ENCODE measurements around the gene NCMAP.

Gene NCMAP

DNA sequence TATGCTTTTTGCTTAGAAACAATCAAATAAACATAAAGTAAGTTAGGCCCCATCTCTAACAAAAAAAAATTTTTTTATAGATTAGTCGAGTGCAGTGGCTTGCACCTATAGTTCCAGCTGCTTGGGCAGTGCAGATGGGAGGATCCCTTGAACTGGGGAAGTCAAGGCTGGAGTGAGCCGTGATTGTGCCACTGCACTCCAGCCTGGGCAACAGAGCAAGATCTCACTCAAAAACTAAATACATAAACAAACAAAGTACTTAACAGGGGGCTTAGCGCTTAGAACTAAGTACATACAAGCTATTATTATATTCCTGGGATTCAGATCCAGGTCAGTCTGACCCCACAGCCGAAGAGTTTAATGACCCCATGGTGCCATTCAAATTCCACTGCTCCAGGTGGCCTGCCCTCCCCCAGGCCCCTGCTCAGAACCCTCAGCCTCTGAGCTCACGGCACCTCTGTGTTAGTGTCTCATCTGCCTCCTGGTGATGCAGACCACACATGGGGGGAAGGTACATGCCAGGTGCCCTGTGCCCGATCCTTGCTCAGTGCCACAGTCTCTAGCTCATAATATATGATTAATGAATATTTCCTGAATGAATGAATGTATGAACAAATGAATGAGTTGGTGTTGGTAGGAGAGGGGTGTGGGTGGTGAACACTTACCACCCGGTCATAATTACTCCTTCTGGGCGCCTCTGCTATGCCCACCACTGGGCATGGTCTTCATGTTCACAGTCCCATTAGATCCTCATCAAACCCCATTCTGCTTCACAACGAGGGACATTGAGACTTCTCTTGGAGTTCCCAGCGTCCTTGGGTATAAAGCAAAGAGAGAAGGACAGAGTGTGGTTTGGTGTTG lies 14.6 kb downstream of the NCMAP start:
- DNase-seq (ENCODE audit: low read depth): no peak

DNA sequence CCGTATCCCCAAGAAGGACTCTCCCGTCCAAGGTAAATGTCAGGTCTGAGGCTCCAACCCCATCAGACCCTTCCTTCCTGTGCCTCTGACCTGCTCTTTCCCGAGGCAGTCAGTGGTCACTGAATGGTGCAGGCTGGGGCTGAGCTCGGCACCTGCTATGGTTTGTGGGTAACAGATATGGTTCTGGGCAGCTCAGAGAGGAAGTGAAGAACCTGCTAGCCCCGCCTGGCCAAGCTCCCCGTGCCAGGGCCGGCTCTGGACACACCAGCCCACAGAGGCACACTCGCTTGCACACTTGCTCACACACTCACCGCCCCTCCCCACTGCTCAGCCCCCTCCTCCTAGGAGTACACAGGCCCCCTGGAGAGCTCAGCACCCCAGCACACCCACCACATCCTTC lies 16.4 kb downstream of the NCMAP start:
- DNase-seq (ENCODE audit: low read depth): no peak

DNA sequence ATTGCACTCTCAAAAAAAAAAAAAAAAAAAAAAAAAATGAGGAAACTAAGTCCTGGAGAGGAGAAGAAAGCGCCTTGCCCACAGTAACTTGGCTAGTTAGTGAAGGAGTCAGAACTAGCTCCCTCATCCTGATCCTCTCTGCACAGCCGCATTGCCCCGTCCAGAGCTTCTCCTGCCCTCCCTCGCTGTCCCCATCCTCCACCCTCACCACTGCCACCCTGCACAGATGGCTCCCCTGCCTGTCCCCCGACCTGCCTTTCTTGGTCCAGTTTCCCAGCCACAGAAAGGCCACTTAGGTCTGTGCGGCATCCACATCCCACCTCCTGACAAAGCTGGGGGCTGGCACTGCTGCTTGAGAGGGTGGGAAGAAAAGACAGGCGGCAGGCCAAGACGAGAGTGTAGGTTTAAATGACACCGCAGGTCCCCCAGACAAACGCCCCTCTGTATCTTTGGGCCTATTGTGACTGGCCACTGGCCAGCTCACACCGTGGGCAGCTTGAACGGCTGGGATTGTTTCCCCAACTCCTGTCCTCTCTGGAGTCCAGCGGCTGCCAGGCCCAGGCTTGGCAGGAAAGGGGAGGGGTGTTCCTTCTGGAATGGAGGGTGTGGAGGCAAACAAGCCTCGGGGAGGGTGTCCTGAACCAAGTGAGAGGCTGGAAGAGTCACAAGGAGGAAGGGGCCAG lies 20.2 kb downstream of the NCMAP start:
- no peak for DNase-seq (ENCODE audit: low read depth)

DNA sequence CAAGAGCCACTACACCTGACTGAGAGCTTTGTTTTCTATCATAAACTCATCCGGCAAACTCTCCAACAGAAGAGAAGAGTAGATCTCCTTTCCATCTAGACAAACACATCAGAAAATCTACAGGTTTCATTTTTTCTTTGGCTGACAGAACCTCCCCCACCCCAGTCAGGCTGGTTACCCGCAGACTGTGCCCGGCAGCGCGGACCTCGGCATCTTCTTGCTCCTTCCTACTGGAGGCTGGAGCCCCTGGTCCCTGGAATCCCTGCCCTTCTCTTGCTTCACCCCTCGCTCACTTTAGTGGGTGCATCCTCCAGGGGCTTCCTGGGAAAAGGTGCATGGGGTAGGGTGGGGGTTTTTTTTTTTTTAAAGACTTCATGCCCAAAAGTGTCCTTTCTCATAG lies 23.0 kb downstream of the NCMAP start:
- no peak for DNase-seq (ENCODE audit: low read depth)

DNA sequence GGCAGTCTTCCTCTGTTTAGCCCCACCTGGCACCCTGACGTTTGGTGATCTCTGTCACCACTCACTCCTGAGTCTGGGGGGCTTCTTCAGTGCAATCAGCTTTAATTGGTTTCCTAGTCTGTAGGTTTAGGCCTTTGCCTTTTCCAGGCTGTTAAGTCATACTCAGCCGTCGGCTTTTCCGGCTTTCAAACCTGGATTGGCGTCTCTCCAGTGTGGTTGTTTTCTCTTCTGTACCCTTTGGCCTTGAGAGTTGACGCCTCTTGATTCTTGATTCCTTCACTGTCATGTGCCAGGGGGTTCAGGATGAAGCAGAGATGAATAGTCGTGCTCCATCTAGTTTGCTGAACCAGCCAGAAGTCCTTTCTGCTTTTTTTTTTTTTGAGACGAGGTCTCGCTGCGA lies 24.9 kb downstream of the NCMAP start:
- no peak for DNase-seq (ENCODE audit: low read depth)

DNA sequence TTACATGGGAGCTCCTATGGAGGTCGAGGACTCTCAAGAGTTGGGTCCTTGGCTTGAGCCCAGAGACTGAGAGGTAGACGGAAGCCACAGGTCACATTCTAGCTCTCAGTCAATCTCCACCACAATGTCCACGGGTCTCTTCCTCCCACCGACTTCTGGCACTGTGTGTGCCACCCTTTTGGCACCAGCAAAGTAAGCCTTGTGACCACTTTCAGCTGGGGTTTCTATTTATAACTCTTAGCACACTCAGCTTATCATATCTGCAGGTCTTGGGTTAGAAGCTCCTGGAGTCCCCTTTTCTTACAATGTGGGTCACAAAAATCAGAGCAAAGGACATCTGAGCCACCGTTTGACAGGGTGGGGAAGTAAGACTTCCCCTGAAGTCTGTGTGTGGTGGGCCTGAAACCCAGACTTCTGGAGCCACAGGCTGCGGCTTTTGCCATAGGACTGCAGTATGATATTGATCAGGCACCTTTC lies 28.3 kb downstream of the NCMAP start:
- DNase-seq (ENCODE audit: low read depth): no peak

DNA sequence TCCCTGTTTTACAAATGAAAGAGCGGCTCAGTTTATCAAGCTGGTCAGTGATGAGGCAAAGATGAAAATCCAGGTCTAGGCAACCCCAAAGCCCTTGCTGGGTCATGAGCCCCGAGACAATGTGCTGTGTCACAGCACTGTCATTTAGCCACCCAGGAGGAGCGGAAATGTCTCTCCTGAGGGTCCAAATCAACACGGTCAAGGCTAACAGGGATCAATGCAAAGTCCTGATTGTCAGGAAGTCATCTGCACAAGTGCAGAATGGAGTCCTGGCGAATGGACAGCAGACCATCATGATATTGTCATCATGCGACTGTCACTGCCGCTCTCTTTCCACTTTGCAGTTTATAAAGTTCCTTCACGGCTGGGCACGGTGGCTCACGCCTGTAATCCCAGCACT lies 30.2 kb downstream of the NCMAP start:
- DNase-seq (ENCODE audit: low read depth): no peak

DNA sequence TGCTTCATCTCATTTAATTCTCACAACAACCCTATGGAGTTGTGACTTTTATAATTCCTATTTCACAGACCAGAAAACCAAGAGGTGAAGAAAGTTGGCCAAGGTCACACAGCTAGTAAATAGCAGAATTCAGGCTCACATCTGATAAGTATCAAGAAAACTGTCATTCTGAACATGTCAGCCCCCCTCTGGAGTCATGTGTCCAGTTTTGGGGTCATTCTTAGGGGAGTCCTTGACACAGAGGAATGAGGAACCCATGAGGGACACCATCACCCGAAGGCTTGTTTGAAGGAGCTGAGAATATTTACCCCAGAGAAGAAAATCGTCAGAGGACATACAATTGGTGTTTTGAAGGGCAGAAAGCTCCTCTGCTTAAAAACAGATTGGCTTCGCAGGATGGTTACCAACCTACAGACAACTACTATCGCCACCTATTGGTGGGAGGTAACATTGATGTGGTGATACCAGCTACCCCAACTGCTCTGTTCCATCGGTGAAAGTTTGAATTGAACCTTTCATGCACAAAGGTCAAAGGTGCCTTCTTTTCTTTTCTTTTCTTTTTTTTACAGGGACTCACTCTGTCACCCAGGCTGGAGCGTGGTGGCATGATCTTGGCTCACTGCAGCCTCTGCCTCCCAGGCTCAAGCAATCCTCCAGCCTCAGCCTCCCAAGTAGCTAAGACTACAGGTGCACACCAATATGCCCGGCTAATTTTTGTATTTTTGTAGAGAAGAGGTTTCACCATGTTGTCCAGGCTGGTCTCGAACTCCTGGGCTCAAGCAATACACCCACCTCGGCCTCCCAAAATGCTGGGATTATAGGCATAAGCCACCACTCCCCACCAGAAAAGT lies 31.3 kb downstream of the NCMAP start:
- DNase-seq (ENCODE audit: low read depth): peak; percentile 21

DNA sequence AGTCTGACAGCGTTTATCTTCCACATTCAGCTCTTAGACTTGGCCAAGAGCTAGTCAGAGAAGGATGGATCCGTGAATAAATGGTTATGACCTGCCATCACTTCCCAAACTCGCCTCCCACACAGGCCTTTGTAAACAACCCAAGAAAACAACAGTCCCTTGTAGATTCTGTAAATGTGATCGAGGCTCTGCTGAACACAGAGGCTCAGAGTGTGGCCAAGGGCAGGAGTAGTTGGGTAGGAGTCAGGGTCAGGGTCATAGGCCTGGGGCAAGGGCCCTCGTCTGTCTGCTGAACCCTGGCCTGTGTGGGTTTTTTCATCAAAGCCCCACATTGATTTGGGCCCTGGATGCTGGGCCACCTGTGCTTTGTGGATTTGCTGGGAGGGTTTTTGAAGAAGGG lies 32.7 kb downstream of the NCMAP start:
- DNase-seq (ENCODE audit: low read depth): no peak

DNA sequence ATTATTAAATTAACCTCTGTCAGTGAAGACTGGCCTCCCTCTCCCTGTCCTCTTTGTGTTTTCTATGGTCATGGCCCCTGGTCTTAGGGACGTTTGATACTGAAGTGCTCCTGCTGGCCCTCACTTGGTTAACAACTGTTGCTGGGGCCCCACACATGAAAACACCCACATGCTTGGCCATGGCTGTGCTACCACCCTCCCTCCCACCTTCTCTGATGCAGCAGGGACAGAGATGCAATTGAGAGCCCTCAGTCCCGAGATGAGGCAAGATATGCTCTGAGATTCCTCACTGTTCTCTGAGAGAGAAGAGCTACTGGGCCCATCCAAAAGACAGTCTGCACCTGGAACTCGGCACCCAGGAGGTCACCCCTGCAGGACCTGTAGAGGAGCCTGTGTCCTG lies 33.3 kb downstream of the NCMAP start:
- DNase-seq (ENCODE audit: low read depth): no peak

DNA sequence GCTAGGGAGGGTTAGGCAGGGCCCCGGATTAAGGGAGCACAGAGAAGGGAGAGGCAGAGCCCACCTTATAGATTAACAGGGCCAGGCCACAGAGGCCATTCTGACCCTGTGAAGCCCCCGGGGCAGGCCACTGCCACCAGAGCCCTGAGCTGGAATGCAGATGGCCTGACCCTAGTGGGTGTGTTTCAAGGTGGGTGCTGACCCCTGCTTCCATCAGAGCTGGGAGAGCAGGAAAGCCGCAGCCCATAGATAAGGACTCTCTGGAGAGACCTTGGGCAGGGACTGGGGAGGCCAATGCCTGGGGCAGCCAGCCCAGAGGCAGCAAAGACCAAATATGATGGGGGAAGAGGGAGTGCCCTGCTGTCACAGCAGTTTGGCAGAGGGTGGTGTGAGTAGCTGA lies 35.9 kb downstream of the NCMAP start:
- no peak for DNase-seq (ENCODE audit: low read depth)

DNA sequence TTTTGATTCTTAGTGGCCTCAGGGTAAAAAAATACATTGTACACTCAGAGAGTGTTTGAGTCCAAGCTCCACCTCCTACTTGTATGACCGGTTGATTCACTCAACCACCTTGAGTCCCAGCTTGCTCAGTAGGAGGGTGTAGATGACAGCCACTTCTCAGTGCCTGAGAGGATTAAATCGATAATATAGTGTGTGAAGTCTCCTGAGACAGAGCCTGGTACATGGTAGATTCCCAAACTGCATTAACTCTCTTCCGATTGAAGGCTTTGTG lies 38.4 kb downstream of the NCMAP start:
- DNase-seq (ENCODE audit: low read depth): no peak

DNA sequence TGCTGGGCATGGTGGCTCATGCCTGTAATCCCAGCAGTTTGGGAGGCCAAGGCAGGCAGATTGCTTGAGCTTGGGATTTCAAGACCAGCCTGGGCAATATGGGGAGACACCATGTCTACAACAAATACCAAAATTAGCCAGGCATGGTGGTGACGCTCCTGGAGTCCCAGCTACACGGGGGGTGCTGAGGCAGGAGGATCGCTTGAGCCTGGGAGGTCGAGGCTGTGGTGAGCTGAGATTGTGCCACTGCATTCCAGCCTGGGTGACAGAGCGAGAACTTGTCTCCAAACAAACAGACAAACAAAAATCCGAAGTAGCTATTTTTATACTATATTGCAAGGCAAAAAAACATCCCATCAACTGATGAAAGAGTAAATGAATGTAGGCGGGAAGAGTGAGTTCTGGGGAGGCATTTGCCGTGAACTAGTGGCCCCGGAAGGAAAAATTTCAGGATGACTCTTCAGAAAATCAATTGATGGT lies 40.6 kb downstream of the NCMAP start:
- no peak for DNase-seq (ENCODE audit: low read depth)

DNA sequence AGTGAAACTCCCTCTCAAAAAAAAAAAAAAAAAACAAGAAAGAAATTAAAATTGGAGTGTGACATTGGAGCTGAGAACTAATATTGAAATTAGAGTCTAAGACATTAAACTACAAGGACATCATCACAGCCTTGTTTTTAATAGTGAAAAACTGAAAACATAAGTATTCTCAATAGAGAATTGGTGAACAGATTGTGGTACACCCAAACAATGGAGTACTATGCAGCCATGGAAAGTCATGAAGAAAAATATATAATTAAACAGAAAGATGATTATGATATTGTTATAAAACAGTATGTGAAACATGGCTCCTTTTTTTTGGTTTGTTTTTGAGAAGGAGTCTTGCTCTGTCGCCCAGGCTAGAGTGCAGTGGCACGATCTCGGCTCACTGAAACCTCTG lies 43.4 kb downstream of the NCMAP start:
- no peak for DNase-seq (ENCODE audit: low read depth)

DNA sequence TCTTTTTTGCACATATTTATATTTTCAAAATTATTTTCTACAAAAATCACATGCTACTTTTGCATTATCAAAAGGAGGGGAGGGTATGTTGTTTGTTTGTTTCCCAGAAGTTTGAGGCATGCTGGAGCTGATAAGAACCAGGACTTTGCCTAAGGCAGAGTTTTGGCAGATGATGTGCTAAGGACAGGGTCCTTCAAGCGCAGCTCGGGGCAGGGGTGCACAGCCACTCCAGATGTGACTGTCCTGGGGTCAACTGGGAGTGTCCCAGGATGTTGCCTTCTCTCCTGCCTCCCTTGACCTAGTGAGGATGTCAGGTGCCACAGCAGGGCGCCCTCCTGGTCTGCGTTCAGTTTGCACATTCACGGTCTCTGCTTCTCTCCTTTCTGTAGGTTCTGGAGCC lies 44.7 kb downstream of the NCMAP start:
- DNase-seq (ENCODE audit: low read depth): no peak

DNA sequence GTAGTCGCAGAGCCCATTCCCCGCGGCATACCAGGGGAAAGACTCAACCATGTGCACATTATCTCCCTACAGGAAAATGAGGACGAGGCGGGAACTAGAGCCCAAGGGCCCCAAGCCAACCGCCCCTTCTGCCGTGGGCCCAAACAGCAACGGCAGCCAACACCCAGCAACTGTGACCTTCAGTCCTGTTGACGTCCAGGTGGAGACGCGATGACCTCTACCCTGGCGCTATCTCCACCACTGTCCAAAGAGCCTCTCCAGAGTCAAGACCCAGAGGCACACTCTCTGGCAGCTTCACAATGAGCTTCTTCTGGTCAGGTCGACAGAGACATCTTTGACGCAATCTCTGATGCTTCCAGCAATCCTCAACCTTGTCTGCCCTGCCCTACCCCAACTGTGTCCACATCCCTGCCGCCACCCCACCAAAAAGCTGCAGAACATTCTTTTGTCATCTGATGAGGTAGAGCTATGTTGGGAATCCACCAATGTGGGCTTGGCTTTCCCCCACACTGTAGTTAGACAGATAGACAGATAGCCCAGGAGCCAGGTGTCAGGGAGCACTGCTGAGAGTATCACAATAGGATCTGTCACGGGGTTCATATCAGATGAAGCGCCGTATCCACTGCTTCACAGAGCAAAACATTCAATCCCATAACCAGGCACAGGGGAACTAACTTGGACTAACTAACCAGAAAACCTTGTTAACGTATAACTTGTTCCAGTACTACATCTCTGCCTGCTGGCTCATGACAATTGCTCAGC lies 49.8 kb downstream of the NCMAP start:
- no peak for DNase-seq (ENCODE audit: low read depth)

DNA sequence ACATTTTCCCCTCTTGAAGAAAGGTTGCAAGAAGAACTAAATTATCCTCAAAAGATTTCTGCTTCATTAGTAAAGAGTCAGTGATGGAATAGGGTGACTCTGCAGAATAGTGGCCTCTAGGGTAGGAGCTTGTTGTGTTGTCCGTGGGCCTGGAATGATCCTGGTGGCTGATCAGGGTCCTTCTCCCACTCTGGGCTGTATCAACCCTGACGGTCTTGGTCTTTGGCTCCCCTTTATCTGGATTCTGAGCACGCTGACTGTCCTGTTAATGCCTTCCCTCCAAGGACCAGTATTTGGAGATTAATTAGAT lies 50.4 kb downstream of the NCMAP start:
- DNase-seq (ENCODE audit: low read depth): no peak

DNA sequence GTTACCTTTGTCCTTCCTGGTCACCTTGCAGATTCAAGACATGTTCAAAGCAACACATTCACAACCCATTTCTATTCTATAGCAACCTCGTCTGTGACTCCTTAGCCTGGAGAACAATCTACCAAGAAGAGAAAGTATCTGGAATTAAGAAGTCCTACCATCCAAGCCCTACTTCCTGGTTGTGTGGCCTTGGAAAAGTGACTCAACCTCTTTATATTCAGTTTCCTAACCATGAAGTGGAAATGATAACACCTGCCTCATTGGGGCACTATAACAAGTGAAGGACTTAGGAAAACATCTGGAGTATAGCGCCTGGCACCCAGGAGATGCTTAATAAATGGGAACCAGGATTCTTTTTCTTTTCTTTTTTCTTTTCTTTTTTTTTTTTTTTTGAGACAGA lies 50.7 kb downstream of the NCMAP start:
- DNase-seq (ENCODE audit: low read depth): no peak

DNA sequence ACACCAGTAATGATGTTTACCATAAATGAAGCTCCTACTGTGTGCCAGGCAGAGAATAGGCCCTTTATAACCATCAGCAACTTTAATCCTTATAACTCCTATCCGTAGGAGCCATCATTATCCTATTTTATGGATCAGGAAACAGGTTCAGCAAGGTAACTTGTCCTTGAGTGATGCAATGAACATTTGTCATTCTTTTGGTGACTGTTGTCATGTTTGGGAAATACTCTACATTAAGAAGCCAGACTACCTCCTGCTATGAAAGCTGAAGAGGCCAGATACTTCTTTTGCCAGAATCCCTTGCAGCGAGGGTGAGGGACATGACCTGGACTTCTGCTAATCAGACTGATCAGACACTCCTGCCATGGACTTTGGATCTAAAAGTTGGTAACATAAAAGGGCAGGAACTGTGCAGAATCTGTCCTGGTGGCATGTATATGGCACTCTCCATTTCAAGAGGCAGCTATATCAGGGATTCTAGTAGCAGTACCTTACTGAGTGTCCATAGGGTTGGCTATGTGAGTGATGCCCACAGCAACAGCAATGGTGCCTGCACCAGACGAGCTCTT lies 54.1 kb downstream of the NCMAP start:
- DNase-seq (ENCODE audit: low read depth): no peak

DNA sequence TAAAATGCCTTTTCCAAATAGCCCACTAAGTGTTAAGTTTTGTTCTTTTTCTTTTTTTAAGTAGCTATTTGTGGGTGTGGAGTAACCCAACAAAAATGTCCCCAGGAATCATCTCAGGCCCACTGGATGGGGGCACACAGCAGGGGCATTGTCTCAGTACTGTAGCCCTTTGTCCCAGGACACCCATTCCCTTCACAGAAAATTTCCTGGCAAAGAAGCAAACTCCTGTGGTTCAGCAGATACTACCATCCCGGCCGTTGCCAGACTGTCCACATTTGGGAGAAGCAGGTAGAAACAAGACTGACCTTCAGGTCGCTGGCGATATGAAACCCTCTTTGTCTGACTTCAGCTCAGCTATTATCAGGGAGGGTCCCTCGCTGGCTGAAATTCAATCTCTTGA lies 63.5 kb downstream of the NCMAP start:
- no peak for DNase-seq (ENCODE audit: low read depth)

DNA sequence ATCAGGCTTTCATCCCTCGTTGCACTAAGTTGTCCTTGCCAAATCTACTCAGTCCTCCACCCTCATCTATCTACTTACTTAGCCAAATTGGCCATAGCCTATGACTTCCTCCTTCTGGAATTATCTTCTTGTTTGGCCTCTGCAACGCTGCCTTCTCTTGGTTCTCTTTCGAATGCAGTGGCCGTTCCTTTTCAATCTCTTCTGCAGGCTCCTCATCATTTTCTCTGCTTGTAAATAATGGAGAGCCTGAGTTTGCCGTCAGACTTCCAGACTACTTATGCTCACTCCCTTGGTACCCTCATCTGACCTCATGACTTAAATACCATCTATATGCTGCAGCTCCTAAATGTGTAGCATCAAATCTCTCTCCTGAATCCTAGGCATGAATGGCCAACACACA lies 64.8 kb downstream of the NCMAP start:
- no peak for DNase-seq (ENCODE audit: low read depth)

DNA sequence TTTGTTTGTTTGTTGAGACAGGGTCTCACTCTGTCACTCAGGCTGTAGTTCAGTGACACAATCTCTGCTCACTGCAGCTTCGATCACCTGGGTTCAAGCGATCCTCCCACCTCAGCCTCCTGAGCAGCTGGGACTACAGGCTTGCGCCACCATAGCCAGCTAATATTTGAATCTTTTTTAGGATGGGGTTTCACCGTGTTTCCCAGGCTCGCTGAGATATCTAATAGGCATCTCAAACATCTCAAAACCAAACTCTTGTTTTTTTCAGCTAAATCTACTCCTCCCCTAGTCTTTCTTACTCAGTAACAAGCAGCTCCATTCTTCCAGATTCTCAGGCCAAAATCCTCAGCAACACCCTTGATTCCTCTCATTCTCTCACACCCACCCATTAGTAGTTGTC lies 65.2 kb downstream of the NCMAP start:
- DNase-seq (ENCODE audit: low read depth): no peak
